NCI-H1694 treated with DMSO at 0.1 percent for 48 hours (cell line): ENCODE data around the gene STS.
"Not testable (repeated sequence)": the region's sequence is repeated elsewhere in the genome, so short reads cannot be mapped to it uniquely, and the experiment has no call there.

Experiments
- DNase-seq: peaks from one replicate; lab custom pipeline; 2025; lab: John Stamatoyannopoulos, UW

STS gene

DNA sequence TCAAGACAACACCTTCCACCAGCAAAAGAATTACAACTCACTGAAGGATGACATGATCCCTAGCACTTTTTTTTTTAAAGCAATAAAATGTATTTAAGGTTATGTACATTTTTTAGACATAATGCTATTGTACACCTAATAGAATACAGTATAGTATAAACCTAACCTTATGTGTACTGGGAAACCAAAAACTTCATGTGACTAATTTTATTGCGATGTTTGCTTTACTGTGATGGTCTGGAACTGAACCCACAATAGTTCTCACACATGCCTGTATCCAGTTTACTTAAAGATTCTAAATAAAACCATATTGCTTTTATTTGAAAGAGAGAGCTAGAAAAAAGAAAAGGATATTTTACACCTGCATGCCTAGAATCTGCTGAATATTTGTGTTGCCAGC lies 4.4 kb upstream of the STS start:
- no peak for DNase-seq

DNA sequence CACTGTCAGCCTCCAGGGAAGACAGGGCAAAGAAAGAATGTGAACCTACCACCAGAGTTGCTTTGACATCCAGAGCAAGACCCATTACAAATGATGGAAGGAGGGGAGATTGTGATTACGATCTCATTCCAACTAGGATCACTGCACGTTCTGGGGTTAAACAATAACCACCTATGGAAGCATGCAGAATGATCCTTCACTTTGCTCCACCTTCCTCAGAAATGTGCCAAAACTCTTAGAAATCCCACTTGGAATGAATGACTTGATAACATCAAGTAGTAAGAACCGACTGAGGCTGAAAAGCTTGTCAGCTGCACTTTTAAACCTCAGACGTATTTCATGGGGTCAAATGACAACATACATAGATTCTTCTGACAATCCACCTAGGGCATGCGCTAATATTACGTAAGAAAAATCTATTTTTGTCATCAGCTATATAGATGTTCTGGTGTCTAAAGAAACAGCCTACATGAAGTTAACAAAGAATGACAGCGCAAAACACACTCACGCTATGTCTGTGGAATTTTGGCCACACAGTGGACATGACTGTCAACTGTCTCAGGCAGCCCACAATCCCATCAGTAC lies 3.5 kb upstream of the STS start:
- DNase-seq = no peak

DNA sequence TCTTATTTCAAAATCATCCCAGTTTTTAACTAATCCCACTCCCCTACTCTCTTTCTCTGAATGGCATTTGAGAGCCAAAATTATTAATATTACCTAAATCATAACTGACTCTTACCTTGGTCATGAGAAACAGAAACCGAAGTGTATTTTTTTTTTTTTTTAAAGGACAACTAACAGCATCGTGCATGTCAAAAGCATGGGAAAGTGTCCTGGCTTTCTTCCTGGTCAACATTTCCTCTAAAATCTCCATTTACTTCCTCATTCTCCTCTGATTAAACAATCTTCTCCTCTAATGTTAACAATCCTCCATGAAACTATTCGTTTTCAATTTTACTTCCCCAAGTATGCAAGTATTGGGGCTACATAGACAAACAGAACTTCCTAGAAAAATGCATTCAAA lies 2.1 kb upstream of the STS start:
- DNase-seq = no peak

DNA sequence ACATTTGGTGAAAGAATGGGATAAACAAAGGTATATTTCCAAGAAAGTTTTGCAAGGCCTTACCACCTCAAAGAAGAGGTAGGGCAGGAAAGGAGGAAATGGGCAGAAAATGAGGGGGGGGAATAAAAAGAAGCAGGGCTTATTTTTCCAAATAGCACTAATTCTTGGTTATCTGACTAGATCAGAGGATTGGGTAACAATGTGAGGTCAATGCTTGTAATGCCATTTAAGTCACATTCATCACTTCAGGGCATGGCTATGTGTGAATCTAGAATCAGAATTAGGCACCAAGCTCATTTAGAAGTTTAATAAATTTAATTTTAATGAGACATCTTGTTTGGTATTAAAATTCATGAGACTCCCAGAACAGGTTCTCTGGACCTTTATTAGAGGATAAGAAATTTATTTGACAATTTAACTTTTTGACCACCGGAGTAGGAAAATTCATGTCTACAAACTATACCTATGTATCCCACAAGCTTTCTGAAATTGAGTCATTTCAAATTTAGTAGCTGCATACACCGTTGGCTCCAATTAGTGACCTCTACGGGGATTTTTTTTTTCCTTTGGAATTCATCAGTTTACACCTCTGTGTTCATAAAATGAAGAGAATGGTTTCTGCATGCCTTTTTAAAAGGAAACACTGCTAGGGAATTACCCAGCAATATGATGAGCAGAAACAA lies 1.4 kb upstream of the STS start:
- DNase-seq = no peak

DNA sequence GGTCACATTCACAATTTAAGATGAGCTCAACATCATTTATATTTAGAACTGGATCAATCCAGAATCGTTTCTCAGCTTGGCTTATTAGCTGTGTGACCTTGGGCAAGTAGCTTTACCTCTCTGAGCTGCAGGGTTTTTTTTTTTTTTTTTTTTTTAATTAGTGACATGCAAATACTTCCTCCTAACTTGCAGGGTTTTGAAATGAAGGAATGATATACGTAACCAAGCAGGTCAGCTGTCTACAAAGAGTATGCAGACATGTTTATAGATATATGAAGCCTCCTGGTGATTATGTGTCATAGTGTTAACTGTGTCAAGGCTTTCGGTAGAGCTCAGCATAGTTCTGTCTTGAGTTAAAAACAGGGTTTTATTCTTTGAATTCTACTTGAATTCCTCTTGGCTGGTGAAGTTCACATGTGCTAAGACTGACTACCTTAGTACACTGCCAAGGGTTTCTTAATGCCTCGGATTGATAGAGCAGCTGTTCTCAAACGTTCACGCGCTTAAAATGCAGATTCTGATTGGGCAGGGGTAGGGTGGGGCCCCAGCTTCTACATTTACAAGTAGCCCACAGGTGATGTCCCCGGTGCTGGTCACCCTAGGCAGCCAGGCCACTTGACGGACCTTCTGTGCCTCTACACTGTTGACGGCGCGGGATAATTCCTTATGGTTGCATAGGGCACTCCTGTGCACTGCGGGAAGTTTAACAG lies 654 bp upstream of the STS start:
- no peak for DNase-seq

DNA sequence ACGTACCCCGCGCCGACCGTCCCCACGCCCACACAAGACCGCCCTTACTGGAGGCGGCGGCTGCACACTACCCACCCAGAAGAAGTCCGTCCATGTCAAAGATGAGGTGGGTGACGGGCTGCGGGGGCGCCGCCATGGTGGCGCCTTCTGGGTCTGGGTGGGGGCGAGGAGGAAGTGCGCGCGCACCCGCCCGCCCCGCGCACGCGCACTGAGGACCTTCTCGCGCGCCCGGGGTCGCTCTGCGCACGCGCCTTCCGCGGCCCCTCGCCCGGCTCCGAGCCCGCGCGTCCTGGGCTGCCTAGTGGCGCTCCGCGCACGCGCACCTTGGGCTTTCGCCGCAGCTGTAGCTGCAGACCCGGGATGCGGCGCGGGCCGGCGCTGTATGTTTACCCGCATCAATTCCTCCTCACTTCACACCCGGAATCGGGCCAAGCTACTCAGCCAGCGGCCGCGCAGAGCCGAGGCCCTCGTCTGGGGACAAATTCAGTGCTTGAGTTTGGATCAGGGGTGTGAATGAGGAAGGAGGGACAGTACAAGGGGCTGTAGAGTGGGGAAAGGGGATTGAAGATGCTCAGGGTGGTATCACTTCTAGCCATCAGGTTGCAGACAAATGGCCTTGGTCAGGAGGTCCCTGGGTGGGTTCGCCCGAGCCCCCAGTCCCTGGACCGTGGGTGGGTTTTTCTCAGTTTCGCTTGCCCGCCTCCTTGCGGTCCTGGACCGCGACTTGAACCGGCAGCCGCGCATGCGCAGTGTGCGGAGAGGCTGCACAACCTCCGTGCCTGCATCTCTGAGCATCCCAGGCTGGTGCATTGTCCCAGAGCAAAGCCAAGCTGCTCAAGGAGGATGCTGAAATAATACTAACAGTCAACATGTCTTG lies 704 bp downstream of the STS start, which contains the start of gene PUDP:
Gene PUDP, minus strand, starts transcription at position 176 of the 877 bp plus-strand sequence. Its CDS starts 40 bp downstream, at position 136.
- peak; percentile 37 for DNase-seq

DNA sequence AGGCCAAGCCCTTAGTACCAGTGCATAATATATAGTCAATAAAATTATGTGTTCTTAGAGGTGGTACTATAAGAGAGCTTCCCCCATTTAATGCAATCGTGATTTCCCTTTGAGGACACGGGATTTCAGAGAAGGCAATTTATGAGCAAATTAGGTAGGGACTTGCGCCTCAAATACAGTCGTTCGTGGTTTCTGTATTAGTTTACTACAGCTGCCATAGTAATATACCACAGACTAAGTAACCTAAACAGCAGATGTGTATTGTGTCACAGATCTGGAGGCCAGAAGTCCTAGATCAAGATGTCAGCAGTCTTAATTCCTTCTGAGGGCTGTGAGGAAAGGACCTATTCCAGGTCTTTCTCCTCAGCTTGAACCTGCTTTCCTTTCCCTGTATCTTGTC lies 1.9 kb downstream of the STS start:
- DNase-seq = no peak

DNA sequence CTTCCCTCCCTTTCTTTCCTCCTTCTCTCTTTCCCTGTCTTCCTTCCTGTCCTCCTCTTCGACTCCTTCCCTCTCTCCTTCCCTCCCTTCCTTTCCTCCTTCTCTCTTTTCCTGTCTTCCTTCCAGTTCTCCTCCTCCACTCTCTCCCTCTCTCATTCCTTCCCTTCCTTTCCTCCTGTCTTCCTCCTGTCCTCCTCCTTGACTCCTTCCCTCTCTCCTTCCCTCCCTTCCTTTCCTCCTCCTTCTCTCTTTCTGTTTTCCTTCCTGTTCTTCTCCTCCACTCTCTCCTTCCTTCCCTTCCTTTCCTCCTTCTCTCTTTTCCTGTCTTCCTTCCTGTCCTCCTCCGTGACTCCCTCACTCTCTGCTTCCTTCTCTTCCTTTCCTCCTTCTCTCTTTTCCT lies 5.7 kb downstream of the STS start:
- no peak for DNase-seq

DNA sequence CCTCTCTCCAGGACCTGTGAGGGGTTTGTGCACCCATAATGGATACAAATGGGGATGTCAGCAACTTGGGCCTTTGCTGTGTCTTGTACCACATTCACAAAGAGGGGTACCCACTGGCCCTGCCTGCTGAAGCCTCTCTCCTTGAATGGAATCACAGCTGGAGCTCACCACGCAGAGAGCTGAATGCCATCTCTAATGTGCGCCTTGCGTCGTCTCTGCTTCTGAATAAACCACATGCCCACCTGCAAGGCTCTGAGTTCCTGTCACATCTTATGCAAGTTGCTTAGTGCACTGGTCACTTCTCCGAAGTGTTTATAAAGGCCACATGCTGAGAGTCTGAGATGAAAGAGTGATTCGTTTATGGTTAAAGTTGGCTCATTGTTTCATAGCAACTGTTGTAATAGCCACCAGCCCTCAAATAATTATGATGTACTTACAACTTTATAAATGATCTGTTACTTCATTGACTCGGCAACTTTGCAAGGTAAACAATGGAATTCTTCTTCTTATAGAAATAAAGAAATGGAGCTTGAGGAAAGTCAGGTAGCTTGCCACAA lies 6.6 kb downstream of the STS start:
- no peak for DNase-seq

DNA sequence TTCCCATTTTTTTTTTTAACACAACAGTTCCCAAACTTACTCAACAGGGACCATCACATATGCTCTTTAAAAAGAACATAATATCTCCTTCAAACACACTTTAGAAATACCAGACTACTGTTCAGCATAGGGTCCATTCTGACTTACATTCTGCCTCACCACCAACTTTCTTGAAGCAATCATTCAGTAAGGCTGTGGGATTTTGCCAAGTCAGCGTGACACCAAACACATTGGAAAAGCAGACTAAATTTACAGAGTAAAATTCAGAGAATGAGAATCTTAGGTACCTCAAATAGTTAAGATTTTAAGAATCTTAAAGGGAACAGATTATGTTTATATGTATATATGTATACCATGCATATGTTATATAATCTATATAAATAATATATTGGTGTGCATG lies 7.7 kb downstream of the STS start:
- no peak for DNase-seq

DNA sequence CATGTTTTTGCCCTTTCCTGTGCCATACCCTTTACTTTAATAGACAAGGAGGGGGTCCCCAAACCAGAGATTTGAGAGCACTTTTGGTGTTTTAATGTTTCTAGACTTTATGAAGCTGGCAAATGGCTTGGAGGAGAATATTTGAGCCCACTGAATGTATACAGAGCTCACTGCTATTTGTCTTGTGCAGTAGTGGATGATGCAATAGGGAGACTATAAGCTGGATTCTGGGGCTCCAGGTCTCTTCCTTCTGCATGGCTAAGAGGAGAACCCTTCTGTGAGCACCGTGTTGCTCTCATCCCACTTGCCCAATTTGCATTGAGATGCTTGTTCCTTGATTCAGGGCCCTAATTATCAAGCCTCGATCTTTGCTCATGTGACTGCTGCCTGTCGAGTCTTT lies 9.4 kb downstream of the STS start:
- DNase-seq = no peak

DNA sequence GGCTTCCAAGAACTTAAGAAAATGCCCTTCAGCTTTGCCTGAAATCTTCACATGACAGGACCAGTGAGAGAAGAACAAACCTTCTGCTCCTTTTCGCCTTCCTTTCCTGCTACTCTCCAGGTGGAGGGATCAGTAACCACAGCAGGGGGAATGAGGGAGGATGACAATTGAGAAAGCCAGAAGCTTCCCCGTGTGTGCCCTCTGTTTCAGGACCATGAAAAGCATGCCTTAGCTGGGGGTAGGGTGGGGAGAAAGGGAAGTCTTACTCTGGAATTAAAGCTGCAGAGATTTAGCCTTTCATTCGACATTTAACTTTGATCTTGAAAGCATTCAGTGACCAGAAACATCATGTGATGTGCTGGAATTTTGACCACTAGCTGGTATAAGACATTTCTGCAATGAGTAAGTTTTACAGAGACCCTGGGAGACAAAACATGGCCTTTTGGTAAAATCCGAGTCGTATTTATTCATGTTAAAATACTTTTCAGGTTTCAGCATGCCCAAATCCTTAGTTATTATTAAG lies 11.0 kb downstream of the STS start:
- DNase-seq = no peak

DNA sequence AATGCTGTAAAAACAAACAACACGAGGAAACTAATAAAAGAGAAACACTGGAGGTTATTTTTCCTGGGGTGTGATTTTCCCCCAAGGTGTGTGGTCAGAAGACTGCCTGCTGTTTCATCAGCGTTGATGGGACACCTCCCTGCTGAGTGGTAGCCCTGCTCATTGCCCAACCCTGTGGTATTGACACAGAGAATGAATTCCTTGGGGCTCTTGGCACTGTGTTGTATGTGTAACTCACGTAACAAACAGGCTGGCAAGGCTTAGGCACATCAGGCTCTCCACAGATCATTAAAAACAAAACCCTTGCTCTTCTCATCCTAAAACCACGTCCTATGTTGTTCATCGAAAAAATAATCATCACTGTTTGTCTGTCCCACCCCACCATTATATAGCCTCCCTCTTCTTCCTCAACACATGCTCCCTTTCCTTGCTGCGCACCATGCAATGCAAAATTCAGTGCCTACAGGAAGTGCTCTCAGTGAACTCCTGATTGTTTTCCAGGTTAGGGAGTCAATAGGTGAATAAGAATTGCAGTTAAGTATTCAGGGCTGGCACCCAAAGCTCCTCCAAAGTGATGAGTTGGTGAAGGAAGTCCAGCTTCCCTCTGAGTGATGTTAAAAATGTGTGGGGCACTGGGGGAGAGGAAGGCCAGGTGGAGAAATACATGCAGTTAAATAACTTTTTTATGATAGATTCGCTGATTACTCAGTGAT lies 11.8 kb downstream of the STS start:
- no peak for DNase-seq

DNA sequence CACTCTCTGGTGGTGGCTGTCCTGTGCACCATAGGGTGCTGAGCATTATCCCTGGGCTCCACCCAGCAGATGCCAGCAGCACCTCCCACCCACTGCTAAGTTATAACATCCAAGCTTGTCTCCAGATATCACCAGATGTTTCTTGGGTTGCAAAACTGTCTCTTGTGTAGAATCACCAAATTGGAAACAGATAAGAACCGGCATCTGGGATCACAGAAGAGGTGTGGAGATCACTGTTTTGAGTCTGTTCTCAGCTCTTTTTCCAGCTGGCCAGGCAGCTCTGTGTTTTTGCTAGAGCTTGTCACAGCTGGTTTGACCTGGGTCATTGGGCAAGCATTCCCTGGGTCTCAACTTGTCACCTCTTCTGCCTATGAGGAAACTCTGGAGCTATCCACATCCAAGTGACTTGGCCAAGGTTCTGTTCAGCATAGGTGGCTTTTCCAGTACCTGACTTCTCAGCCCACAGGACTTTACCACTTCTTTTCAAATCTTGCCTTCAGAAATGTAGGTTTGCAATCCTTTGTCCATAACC lies 15.7 kb downstream of the STS start:
- DNase-seq = no peak

DNA sequence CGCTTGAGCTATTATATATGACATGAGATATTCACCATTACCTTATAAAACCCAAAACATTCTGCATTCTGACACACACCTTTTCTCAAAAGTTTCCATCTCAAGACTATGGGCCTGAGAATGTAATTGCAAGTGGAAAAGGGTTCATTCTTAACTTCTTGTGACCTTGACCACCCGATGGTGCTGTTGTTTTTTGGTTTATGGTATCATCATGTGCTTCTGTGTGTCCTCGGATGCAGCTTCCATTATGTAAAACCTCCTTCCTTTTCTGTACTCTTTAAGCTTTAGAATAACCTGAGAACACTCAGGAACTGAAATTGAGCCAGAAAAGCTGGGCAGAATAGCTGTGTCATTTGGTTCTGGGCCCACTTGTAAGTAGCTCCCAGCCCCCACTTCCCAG lies 16.7 kb downstream of the STS start:
- no peak for DNase-seq

DNA sequence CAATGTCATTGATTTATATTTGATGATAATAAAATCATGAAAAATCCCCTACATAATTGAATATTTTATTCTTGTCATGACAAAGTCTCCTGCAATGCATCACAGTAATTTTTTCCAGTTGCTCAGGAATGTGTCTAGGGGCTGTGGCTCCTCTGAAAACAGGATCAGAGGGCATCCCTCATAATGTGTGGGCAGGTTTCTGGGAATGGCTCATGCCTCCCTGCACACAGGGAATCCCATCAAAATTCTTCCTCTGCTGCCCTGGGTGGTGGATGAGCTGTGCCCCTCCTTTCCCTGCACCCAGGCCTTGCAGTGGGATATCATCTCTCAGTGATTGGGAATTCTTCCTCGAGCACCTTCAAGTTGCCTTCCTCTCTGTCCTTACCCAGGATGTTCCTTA lies 20.9 kb downstream of the STS start:
- DNase-seq = no peak

DNA sequence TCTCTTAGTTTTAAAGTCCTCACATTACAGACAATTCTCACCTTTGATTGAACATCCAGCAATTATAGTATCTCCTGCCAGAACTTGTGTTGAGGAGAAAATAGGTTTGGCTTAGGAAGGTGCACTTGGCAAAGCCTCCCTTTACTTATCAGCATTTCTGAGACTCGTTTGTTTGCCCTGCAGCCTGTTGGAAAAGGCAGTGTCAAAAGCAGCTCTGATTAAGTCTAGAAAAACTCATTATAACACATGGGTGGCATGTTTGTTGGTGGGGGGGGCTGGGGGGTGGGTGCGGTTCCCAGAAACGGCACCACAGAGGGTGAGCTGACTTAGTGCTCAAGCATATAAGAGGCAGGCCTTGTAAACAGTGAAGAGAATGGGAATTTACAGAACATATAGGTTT lies 22.1 kb downstream of the STS start:
- no peak for DNase-seq

DNA sequence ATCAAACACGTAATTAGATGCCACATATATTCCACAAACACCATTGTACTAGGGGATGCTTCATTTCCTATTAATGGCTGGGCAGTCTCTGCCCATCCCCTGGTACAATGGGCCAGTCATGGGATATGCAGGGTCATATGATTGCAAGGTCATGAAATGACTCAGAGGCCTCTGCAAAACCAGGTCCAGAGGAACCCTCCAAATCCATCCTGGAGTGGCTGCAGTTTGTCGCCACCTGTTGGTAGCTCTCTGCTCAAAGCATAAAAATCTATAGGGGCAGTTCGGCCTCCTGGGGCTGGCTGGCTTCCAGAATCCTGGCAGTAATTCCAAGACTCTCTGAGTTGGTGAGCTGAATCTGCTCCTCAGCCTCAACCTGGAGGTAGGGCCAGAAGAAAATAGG lies 23.4 kb downstream of the STS start:
- DNase-seq = no peak

DNA sequence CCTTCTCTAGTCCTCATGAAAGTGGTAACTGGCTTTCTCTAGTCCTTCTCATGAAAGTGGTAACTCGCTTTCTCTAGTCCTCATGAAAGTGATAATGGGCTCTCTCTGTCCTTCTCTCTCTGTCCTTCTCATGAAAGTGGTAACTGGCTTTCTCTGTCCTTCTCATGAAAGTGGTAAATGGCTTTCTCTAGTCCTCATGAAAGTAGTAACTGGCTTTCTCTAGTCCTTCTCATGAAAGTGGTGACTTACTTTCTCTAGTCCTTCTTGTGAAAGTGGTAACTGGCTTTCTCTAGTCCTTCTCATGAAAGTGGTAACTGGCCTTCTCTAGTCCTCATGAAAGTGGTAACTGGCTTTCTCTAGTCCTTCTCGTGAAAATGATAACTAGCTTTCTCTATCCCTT lies 31.3 kb downstream of the STS start:
- DNase-seq = not testable (repeated sequence)

DNA sequence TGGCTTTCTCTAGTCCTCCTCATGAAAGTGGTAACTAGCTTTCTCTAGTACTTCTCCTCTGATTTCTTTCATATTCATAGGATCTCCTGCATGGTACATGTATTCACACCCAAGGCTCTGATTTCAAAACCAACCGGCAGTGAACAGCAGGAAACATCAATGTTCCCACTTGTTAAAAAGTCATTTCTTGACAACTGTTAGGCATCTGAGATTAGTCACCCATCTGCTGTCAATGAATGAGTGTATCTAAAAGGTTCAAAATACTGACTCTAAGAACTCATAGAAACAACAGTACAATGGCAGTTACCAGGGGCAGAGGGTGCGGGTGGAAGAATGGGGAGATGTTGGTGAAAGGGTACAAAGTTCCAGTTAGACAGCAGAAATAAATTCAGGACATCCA lies 31.9 kb downstream of the STS start:
- no peak for DNase-seq

DNA sequence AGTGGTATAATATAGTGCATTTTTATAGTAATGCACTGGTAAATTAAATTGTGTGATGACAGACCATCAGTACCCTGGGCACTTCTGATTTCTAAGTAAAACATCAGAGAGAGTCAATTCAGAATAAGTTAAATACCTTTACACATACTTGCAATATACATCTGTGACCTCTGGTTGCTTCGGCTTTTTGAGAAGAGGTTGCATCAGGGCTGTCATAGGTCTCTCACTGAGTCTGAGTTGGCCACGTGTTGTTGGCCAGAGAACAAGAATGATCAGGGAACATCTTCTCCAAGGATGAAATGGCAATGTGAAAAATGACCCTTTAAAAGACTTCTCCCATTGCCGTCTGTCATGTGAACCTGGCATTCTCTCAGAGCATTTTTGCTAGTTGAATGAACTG lies 37.3 kb downstream of the STS start:
- no peak for DNase-seq
